ENCODE results near the gene CHIA. TPM values are rescaled to one million over a fixed set of nuclear protein-coding genes. Genes with fewer than 3 reads are reported as not detected.
A peak's percentile ranks its signal among the peaks of the same experiment; 100 is the strongest.

CHIA gene
- total RNA-seq, 2 experiments from 2014 or later: not detected

GRCh38 chr1:111285879-111286278 lies 4.8 kb upstream of the CHIA start:
- Mint-ChIP-seq H3K4me1 (no peaks in the 10 kb centered on the region), H3K9me3 (ENCODE audit: low read depth) (no peaks in the 10 kb centered on the region), H3K27ac (no peak overlapping the region), H3K27me3 (no peaks in the 10 kb centered on the region), H3K4me3 (no peak overlapping the region), H3K36me3 (ENCODE audit: low read depth) (no peaks in the 10 kb centered on the region)
- DNase-seq: no peak
- intact Hi-C loops (cut with DNase I, micrococcal nuclease): no loop called here
- ChIA-PET CTCF (no interaction called here), POLR2A (no interaction called here)
- ATAC-seq: no peak

GRCh38 chr1:111286912-111287311 lies 3.7 kb upstream of the CHIA start:
- no peaks in the 10 kb centered on the region for H3K9me3 Mint-ChIP-seq (ENCODE audit: low read depth)
- no peak overlapping the region for H3K27ac Mint-ChIP-seq
- H3K36me3 Mint-ChIP-seq (ENCODE audit: low read depth): no peaks in the 10 kb centered on the region
- DNase-seq: no peak
- ChIA-PET POLR2A (no interaction called here), CTCF (no interaction called here)
- H3K27me3 Mint-ChIP-seq: no peaks in the 10 kb centered on the region
- intact Hi-C loops (cut with DNase I, micrococcal nuclease): no loop called here
- no peaks in the 10 kb centered on the region for H3K4me1 Mint-ChIP-seq
- ATAC-seq: no peak
- H3K4me3 Mint-ChIP-seq: no peak overlapping the region

- H3K4me3 Mint-ChIP-seq: no peak overlapping the region
- H3K9me3 Mint-ChIP-seq (ENCODE audit: low read depth): no peaks in the 10 kb centered on the region
- ATAC-seq (no peak), DNase-seq (no peak)
- ChIA-PET POLR2A (no interaction called here), CTCF (interaction anchor here (0.6 to 1.0 kb wide), 4 partner anchors 25 to 509 kb away, joined by 3 read pairs; no protein-coding TSS in a partner anchor)
- no peaks in the 10 kb centered on the region for H3K27me3 Mint-ChIP-seq
- intact Hi-C loops (cut with DNase I, micrococcal nuclease): no loop called here
- H3K27ac Mint-ChIP-seq: no peak overlapping the region
- no peaks in the 10 kb centered on the region for H3K36me3 Mint-ChIP-seq (ENCODE audit: low read depth)
- peaks cover 5% of the 10 kb centered on the region for H3K4me1 Mint-ChIP-seq
Observed at GRCh38 chr1:111289371-111289770, 1.3 kb upstream of the CHIA start.

- no peak for ATAC-seq
- Mint-ChIP-seq H3K27ac (no peak overlapping the region), H3K36me3 (ENCODE audit: low read depth) (no peaks in the 10 kb centered on the region), H3K27me3 (no peaks in the 10 kb centered on the region), H3K9me3 (ENCODE audit: low read depth) (no peaks in the 10 kb centered on the region), H3K4me1 (peaks cover 11% of the 10 kb centered on the region), H3K4me3 (no peak overlapping the region)
- intact Hi-C loops (cut with DNase I, micrococcal nuclease): no loop called here
- no peak for DNase-seq
- CTCF ChIA-PET: interaction anchor here (0.6 to 1.3 kb wide), 4 partner anchors 25 to 402 kb away, joined by 3 read pairs; no protein-coding TSS in a partner anchor
- POLR2A ChIA-PET: no interaction called here
Observed at GRCh38 chr1:111290104-111290503, 547 bp upstream of the CHIA start.

GRCh38 chr1:111294390-111294789 lies 3.7 kb downstream of the CHIA start:
- Mint-ChIP-seq H3K27me3 (no peaks in the 10 kb centered on the region), H3K4me1 (peaks cover 11% of the 10 kb centered on the region), H3K9me3 (ENCODE audit: low read depth) (peaks cover 3% of the 10 kb centered on the region), H3K36me3 (ENCODE audit: low read depth) (no peaks in the 10 kb centered on the region), H3K4me3 (no peak overlapping the region), H3K27ac (no peak overlapping the region)
- DNase-seq: no peak
- ChIA-PET CTCF (interaction anchor here (0.7 to 1.1 kb wide), 3 partner anchors 15 to 250 kb away, joined by 3 to 5 read pairs (median 4); no protein-coding TSS in a partner anchor), POLR2A (no interaction called here)
- ATAC-seq: no peak
- intact Hi-C loops (cut with DNase I, micrococcal nuclease): no loop called here

- DNase-seq: no peak
- peaks cover 2% of the 10 kb centered on the region for H3K4me1 Mint-ChIP-seq
- no peak for ATAC-seq
Observed at GRCh38 chr1:111302374-111302773, 11.7 kb downstream of the CHIA start.

GRCh38 chr1:111309690-111310089 lies 19.0 kb downstream of the CHIA start:
- no peak for DNase-seq
- ChIA-PET POLR2A (no interaction called here), CTCF (interaction anchor here (1.7 kb wide), 1 partner anchor 21 kb away, joined by 11 read pairs; no protein-coding TSS in a partner anchor)
- Mint-ChIP-seq H3K27ac (no peak overlapping the region), H3K27me3 (no peaks in the 10 kb centered on the region), H3K9me3 (ENCODE audit: low read depth) (no peaks in the 10 kb centered on the region), H3K36me3 (ENCODE audit: low read depth) (no peaks in the 10 kb centered on the region), H3K4me3 (no peak overlapping the region), H3K4me1 (no peaks in the 10 kb centered on the region)
- intact Hi-C loops (cut with DNase I, micrococcal nuclease): no loop called here
- no peak for ATAC-seq

More at GRCh38 chr1:111302374-111302773, 11.7 kb downstream of the CHIA start:
- POLR2A ChIA-PET: no interaction called here
- CTCF ChIA-PET: no interaction called here
- Mint-ChIP-seq H3K27ac (no peak overlapping the region), H3K9me3 (ENCODE audit: low read depth) (peaks cover 16% of the 10 kb centered on the region), H3K27me3 (no peaks in the 10 kb centered on the region), H3K4me3 (no peak overlapping the region), H3K36me3 (ENCODE audit: low read depth) (peaks cover 4% of the 10 kb centered on the region)
- intact Hi-C loops (cut with DNase I, micrococcal nuclease): no loop called here

- Mint-ChIP-seq H3K27ac (no peak overlapping the region), H3K36me3 (ENCODE audit: low read depth) (no peaks in the 10 kb centered on the region), H3K27me3 (no peaks in the 10 kb centered on the region), H3K4me1 (peaks cover 10% of the 10 kb centered on the region), H3K4me3 (no peak overlapping the region), H3K9me3 (ENCODE audit: low read depth) (no peaks in the 10 kb centered on the region)
- intact Hi-C loops (cut with DNase I, micrococcal nuclease): no loop called here
- ATAC-seq: no peak
- CTCF ChIA-PET: no interaction called here
- no peak for DNase-seq
- POLR2A ChIA-PET: no interaction called here
Observed at GRCh38 chr1:111318523-111318922, 27.9 kb downstream of the CHIA start.

- ChIA-PET POLR2A (no interaction called here), CTCF (interaction anchor here (0.6 to 1.6 kb wide), 3 partner anchors 14 to 825 kb away, joined by 3 to 4 read pairs (median 3); no protein-coding TSS in a partner anchor)
- ATAC-seq: peak; percentile 30
- peaks cover 10% of the 10 kb centered on the region for H3K4me1 Mint-ChIP-seq
- intact Hi-C loops (cut with DNase I, micrococcal nuclease): no loop called here
- no peak for DNase-seq
- H3K9me3 Mint-ChIP-seq (ENCODE audit: low read depth): no peaks in the 10 kb centered on the region
- H3K36me3 Mint-ChIP-seq (ENCODE audit: low read depth): no peaks in the 10 kb centered on the region
- H3K27me3 Mint-ChIP-seq: no peaks in the 10 kb centered on the region
- no peak overlapping the region for H3K27ac Mint-ChIP-seq
- no peak overlapping the region for H3K4me3 Mint-ChIP-seq
Observed at GRCh38 chr1:111320066-111320879, 29.6 kb downstream of the CHIA start.

GRCh38 chr1:111323231-111323630 lies 32.6 kb downstream of the CHIA start:
- no peak for ATAC-seq
- no peak for DNase-seq
- Mint-ChIP-seq H3K4me3 (no peak overlapping the region), H3K27me3 (no peaks in the 10 kb centered on the region), H3K9me3 (ENCODE audit: low read depth) (peaks cover 7% of the 10 kb centered on the region), H3K36me3 (ENCODE audit: low read depth) (peaks cover 4% of the 10 kb centered on the region), H3K4me1 (peaks cover 10% of the 10 kb centered on the region), H3K27ac (no peak overlapping the region)
- intact Hi-C loops (cut with DNase I, micrococcal nuclease): no loop called here
- ChIA-PET POLR2A (no interaction called here), CTCF (interaction anchor here (0.6 kb wide), 1 partner anchor 1181 kb away, joined by 3 read pairs; no protein-coding TSS in a partner anchor)

GRCh38 chr1:111332190-111332589 lies 41.5 kb downstream of the CHIA start:
- ChIA-PET CTCF (interaction anchor here (0.6 to 4.9 kb wide), 5 partner anchors 24 to 678 kb away, joined by 3 to 37 read pairs (median 4); no protein-coding TSS in a partner anchor), POLR2A (interaction anchor here (0.6 kb wide), 1 partner anchor 106 kb away, joined by 3 read pairs; no protein-coding TSS in a partner anchor)
- no peak overlapping the region for H3K4me3 Mint-ChIP-seq
- intact Hi-C loops (cut with DNase I, micrococcal nuclease): loop anchor here in 1 of 2 experiments (5.0 kb wide), 1 partner anchor 300 kb away; no protein-coding TSS in a partner anchor
- DNase-seq (no peak), ATAC-seq (peak; percentile 36)
- peaks cover 30% of the 10 kb centered on the region for H3K9me3 Mint-ChIP-seq (ENCODE audit: low read depth)
- no peaks in the 10 kb centered on the region for H3K4me1 Mint-ChIP-seq
- H3K36me3 Mint-ChIP-seq (ENCODE audit: low read depth): peaks cover 7% of the 10 kb centered on the region
- H3K27ac Mint-ChIP-seq: no peak overlapping the region
- H3K27me3 Mint-ChIP-seq: no peaks in the 10 kb centered on the region

- Mint-ChIP-seq H3K27me3 (no peaks in the 10 kb centered on the region), H3K4me1 (no peaks in the 10 kb centered on the region), H3K27ac (no peak overlapping the region), H3K9me3 (ENCODE audit: low read depth) (peaks cover 13% of the 10 kb centered on the region), H3K4me3 (no peak overlapping the region), H3K36me3 (ENCODE audit: low read depth) (peaks cover 1% of the 10 kb centered on the region)
- CTCF ChIA-PET: interaction anchor here (0.6 to 4.9 kb wide), 17 partner anchors 9 to 627 kb away, joined by 3 to 37 read pairs (median 3); partner anchors contain the start of genes CHI3L2, CHIA and LRIF1
- ATAC-seq (peak; percentile 88), DNase-seq (peak; percentile 67)
- intact Hi-C loops (cut with DNase I, micrococcal nuclease): loop anchor here (1.0 to 5.0 kb wide), 3 partner anchors 111 to 302 kb away; no protein-coding TSS in a partner anchor
- POLR2A ChIA-PET: interaction anchor here (1.1 kb wide), 1 partner anchor 175 kb away, joined by 4 read pairs; no protein-coding TSS in a partner anchor
Observed at GRCh38 chr1:111334169-111334568, 43.5 kb downstream of the CHIA start.

Data from activated CD4-positive, alpha-beta T cell treated with anti-CD3 and anti-CD28 coated beads for 36 hours (primary cell).